ENCODE data around the gene HEXA. TPM values are rescaled to one million over a fixed set of nuclear protein-coding genes. Genes with fewer than 3 reads are reported as not detected.

HEXA gene
- total RNA-seq, 1 donor from 2014 or later = 145 TPM

DNA sequence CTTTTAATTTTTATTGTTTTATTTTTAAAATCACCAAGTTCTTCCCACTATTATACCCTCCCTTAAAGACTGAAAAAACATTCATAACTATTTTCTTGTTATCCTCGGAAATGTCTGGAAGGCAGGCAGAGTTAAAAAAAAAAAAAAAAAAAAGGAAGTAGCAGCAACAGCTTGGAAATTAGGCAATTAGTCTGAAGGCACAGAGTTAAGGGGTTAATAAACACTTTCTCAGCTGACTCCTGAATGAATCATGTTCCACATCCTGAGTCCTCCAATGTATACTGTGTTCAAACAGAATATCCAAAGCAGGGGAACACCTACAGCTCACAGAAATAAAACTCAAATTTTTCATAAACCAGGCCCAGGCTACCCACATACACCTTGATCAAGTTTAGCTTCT, 5.8 kb downstream of the HEXA start:
- TF ChIP-seq EZH2 (IDR thresholded peaks at IDR 0.05; ENCODE audit: insufficient read depth, low read length) = no peak
- Histone ChIP-seq H2AFZ (ENCODE audit: low read depth, low read length) (no peak overlapping the region), H4K20me1 (ENCODE audit: insufficient read depth, low read length) (peaks cover 40% of the 10 kb centered on the region), H3K36me3 (ENCODE audit: insufficient read depth, low read length) (no peaks in the 10 kb centered on the region), H3K4me2 (ENCODE audit: low read length) (no peak overlapping the region), H3K9ac (ENCODE audit: low read length) (no peak overlapping the region), H3K9me3 (ENCODE audit: insufficient read depth, low read depth, low read length) (no peaks in the 10 kb centered on the region), H3K27ac (ENCODE audit: low read depth, low read length) (no peak overlapping the region), H3K4me3 (ENCODE audit: insufficient read depth, low read depth, low read length) (no peak overlapping the region), H3K79me2 (ENCODE audit: insufficient read depth, low read length) (peaks cover 68% of the 10 kb centered on the region), H3K27me3 (ENCODE audit: insufficient read depth, low read length) (no peaks in the 10 kb centered on the region), H3K4me1 (ENCODE audit: insufficient read depth, low read length) (no peaks in the 10 kb centered on the region)
- DNase-seq (ENCODE audit: low read depth) (no peak), FAIRE-seq (no peak)
- Mint-ChIP-seq H3K4me3 (ENCODE audit: unreplicated experiment) (no peak overlapping the region), H3K27me3 (ENCODE audit: low read depth, unreplicated experiment) (no peaks in the 10 kb centered on the region), H3K4me1 (ENCODE audit: low read depth, unreplicated experiment) (peaks cover 23% of the 10 kb centered on the region), H3K36me3 (ENCODE audit: low read depth, unreplicated experiment) (peaks cover 11% of the 10 kb centered on the region), H3K9me3 (ENCODE audit: unreplicated experiment) (no peaks in the 10 kb centered on the region), H3K27ac (ENCODE audit: unreplicated experiment) (peak overlapping the region; percentile 56)

DNA sequence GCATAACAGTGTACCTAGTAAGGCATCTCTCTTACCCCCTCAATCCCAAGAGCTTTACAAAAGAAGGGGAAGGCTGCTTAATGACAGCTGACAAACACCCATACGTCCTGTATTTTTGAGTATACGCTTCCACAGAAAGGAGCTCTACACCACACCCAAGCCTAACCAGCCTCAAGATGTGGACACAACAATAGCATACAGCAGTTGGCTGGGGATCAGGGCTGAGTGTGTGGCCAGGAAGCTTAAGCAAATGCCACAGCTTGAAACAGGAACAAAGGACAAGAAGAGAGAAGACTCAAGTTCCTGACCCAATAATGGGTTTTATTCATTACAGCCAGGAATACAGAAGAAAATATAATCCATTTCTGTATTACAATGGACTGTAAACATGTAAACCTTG, 6.9 kb downstream of the HEXA start:
- DNase-seq (ENCODE audit: low read depth) = no peak
- H3K4me3 Mint-ChIP-seq (ENCODE audit: unreplicated experiment) = no peak overlapping the region
- no peak for FAIRE-seq
- H3K9ac ChIP-seq (ENCODE audit: low read length) = no peak overlapping the region
- H2AFZ ChIP-seq (ENCODE audit: low read depth, low read length) = no peak overlapping the region
- peaks cover 11% of the 10 kb centered on the region for H3K36me3 Mint-ChIP-seq (ENCODE audit: low read depth, unreplicated experiment)
- peaks cover 57% of the 10 kb centered on the region for H3K79me2 ChIP-seq (ENCODE audit: insufficient read depth, low read length)
- H3K27ac Mint-ChIP-seq (ENCODE audit: unreplicated experiment) = no peak overlapping the region
- H3K4me3 ChIP-seq (ENCODE audit: insufficient read depth, low read depth, low read length) = no peak overlapping the region
- peaks cover 19% of the 10 kb centered on the region for H3K4me1 Mint-ChIP-seq (ENCODE audit: low read depth, unreplicated experiment)
- H3K9me3 Mint-ChIP-seq (ENCODE audit: unreplicated experiment) = no peaks in the 10 kb centered on the region
- no peaks in the 10 kb centered on the region for H3K27me3 ChIP-seq (ENCODE audit: insufficient read depth, low read length)
- no peak for TF ChIP-seq EZH2 (IDR thresholded peaks at IDR 0.05; ENCODE audit: insufficient read depth, low read length)
- TF ChIP-seq, protein P1, sequence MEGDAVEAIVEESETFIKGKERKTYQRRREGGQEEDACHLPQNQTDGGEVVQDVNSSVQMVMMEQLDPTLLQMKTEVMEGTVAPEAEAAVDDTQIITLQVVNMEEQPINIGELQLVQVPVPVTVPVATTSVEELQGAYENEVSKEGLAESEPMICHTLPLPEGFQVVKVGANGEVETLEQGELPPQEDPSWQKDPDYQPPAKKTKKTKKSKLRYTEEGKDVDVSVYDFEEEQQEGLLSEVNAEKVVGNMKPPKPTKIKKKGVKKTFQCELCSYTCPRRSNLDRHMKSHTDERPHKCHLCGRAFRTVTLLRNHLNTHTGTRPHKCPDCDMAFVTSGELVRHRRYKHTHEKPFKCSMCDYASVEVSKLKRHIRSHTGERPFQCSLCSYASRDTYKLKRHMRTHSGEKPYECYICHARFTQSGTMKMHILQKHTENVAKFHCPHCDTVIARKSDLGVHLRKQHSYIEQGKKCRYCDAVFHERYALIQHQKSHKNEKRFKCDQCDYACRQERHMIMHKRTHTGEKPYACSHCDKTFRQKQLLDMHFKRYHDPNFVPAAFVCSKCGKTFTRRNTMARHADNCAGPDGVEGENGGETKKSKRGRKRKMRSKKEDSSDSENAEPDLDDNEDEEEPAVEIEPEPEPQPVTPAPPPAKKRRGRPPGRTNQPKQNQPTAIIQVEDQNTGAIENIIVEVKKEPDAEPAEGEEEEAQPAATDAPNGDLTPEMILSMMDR (IDR thresholded peaks at IDR 0.05; ENCODE audit: insufficient read depth, low read depth, low read length) = no peak
- no peaks in the 10 kb centered on the region for H3K36me3 ChIP-seq (ENCODE audit: insufficient read depth, low read length)
- peaks cover 37% of the 10 kb centered on the region for H4K20me1 ChIP-seq (ENCODE audit: insufficient read depth, low read length)
- H3K9me3 ChIP-seq (ENCODE audit: insufficient read depth, low read depth, low read length) = no peaks in the 10 kb centered on the region
- H3K27me3 Mint-ChIP-seq (ENCODE audit: low read depth, unreplicated experiment) = no peaks in the 10 kb centered on the region
- H3K27ac ChIP-seq (ENCODE audit: low read depth, low read length) = no peak overlapping the region
- no peaks in the 10 kb centered on the region for H3K4me1 ChIP-seq (ENCODE audit: insufficient read depth, low read length)
- H3K4me2 ChIP-seq (ENCODE audit: low read length) = no peak overlapping the region

DNA sequence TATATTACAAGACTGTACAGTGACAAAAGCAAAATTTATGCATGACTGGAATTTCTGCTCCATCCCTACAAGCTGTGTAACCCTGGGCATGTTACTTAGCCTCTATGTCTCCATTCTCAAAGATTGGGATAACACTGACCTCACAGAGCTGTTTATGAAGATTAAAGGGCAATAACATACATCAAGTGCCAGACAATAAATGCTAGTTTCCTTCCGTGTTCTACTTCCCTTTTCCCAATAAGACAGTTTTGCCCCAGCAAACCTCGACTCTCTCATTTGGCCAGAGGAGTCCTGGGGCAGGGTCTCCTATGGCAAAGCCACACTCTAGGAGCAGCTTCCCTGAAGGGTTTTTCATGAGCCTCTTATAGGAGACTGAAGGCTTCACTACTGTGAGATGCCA, 7.5 kb downstream of the HEXA start:
- Mint-ChIP-seq H3K9me3 (ENCODE audit: unreplicated experiment) (no peaks in the 10 kb centered on the region), H3K27ac (ENCODE audit: unreplicated experiment) (no peak overlapping the region), H3K4me1 (ENCODE audit: low read depth, unreplicated experiment) (peaks cover 18% of the 10 kb centered on the region), H3K4me3 (ENCODE audit: unreplicated experiment) (no peak overlapping the region), H3K27me3 (ENCODE audit: low read depth, unreplicated experiment) (no peaks in the 10 kb centered on the region), H3K36me3 (ENCODE audit: low read depth, unreplicated experiment) (peaks cover 11% of the 10 kb centered on the region)
- DNase-seq (ENCODE audit: low read depth) = no peak
- H3K79me2 ChIP-seq (ENCODE audit: insufficient read depth, low read length) = peaks cover 57% of the 10 kb centered on the region
- no peak for FAIRE-seq
- no peaks in the 10 kb centered on the region for H3K4me1 ChIP-seq (ENCODE audit: insufficient read depth, low read length)
- H2AFZ ChIP-seq (ENCODE audit: low read depth, low read length) = no peak overlapping the region
- H4K20me1 ChIP-seq (ENCODE audit: insufficient read depth, low read length) = peaks cover 40% of the 10 kb centered on the region
- H3K4me2 ChIP-seq (ENCODE audit: low read length) = no peak overlapping the region
- H3K27me3 ChIP-seq (ENCODE audit: insufficient read depth, low read length) = no peaks in the 10 kb centered on the region
- H3K4me3 ChIP-seq (ENCODE audit: insufficient read depth, low read depth, low read length) = no peak overlapping the region
- no peak for TF ChIP-seq EZH2 (IDR thresholded peaks at IDR 0.05; ENCODE audit: insufficient read depth, low read length)
- TF ChIP-seq, protein P1 (IDR thresholded peaks at IDR 0.05; ENCODE audit: insufficient read depth, low read depth, low read length) = no peak
- H3K27ac ChIP-seq (ENCODE audit: low read depth, low read length) = no peak overlapping the region
- no peak overlapping the region for H3K9ac ChIP-seq (ENCODE audit: low read length)
- no peaks in the 10 kb centered on the region for H3K36me3 ChIP-seq (ENCODE audit: insufficient read depth, low read length)
- no peaks in the 10 kb centered on the region for H3K9me3 ChIP-seq (ENCODE audit: insufficient read depth, low read depth, low read length)

Data from astrocyte (in vitro differentiated cells and primary cell).